Urinary bladder (tissue), 4 donors: ENCODE measurements around the gene TVP23A. TPM values are rescaled to one million over a fixed set of nuclear protein-coding genes. Genes with fewer than 3 reads are reported as not detected.

Source experiments
- DNase-seq: peaks from one replicate; pipeline ENCODE4 v3.0.0-alpha.2; 2015; ENCODE audit errors: extremely low spot score
- H3K27ac ChIP-seq: one replicate; pipeline ENCODE4 v1.5.1; 2013; ENCODE audit warnings: low read depth, mild to moderate bottlenecking, moderate library complexity
- H3K36me3 ChIP-seq: one replicate; pipeline ENCODE4 v1.6.1; 2013; ENCODE audit warnings: mild to moderate bottlenecking, moderate library complexity; ENCODE audit not compliant: insufficient read depth
- H3K4me1 ChIP-seq: one replicate; pipeline ENCODE4 v1.6.1; 2013; ENCODE audit warnings: mild to moderate bottlenecking, moderate library complexity; ENCODE audit not compliant: insufficient read depth
- H3K4me3 ChIP-seq: one replicate; pipeline ENCODE4 v1.5.1; 2013; ENCODE audit warnings: low read depth, low read length
- WGBS: extraction: QIAGEN DNeasy Blood & Tissue Kit; methylation state at CpG from one replicate; pipeline ENCODE4 v1.1.7; 2013; 5-methylcytosine and 5-hydroxymethylcytosine counted together
- polyA plus RNA-seq: library from polyadenylated mRNA; stranded (reverse); fragments of 200-250 nt; gene quantifications from one replicate; pipeline ENCODE4 v1.2.3, GENCODE V29; 2013
- total RNA-seq: library from RNA; depleted of rRNA; stranded (reverse); fragments of >200 nt; gene quantifications from one replicate; pipeline ENCODE4 v1.2.3, GENCODE V29; 2014
- donor health status: healthy with polysubstance abuse.
- donor health status: healthy.

TVP23A gene
- total and polyA plus RNA-seq, 2 donors, result 0.53 to 3.7 TPM

GRCh38 chr16:10849736-10850477 is 31.3 kb upstream of the TVP23A start:
- 64% methylated on average over 7 of the region's 7 CpGs for WGBS
- H3K36me3 ChIP-seq, result no peaks in the 10 kb centered on the region
- no peak for DNase-seq
- no peaks in the 10 kb centered on the region for H3K4me1 ChIP-seq
- no peak overlapping the region for H3K27ac ChIP-seq
- H3K4me3 ChIP-seq, result no peak overlapping the region

- Histone ChIP-seq H3K27ac (no peak overlapping the region), H3K4me3 (no peak overlapping the region), H3K4me1 (no peaks in the 10 kb centered on the region), H3K36me3 (no peaks in the 10 kb centered on the region)
- no peak for DNase-seq
- WGBS, result 56% methylated on average over 2 of the region's 2 CpGs
Measured at GRCh38 chr16:10847176-10847575, 28.6 kb upstream of the TVP23A start.

GRCh38 chr16:10846213-10846998 is 27.8 kb upstream of the TVP23A start:
- H3K4me3 ChIP-seq, result no peak overlapping the region
- H3K36me3 ChIP-seq, result no peaks in the 10 kb centered on the region
- 90% methylated on average over 14 of the region's 14 CpGs for whole genome bisulfite sequencing
- H3K27ac ChIP-seq, result no peak overlapping the region
- no peak for DNase-seq
- H3K4me1 ChIP-seq, result no peaks in the 10 kb centered on the region

- Histone ChIP-seq H3K4me3 (no peak overlapping the region), H3K4me1 (no peaks in the 10 kb centered on the region), H3K27ac (no peak overlapping the region), H3K36me3 (no peaks in the 10 kb centered on the region)
- DNase-seq, result no peak
- WGBS, result 54% methylated on average over 16 of the region's 16 CpGs
Measured at GRCh38 chr16:10840703-10841102, 22.1 kb upstream of the TVP23A start.

GRCh38 chr16:10839279-10839666 is 20.7 kb upstream of the TVP23A start:
- H3K4me3 ChIP-seq, result no peak overlapping the region
- H3K4me1 ChIP-seq, result no peaks in the 10 kb centered on the region
- H3K36me3 ChIP-seq, result no peaks in the 10 kb centered on the region
- 47% methylated on average over 6 of the region's 6 CpGs for WGBS
- no peak for DNase-seq
- no peak overlapping the region for H3K27ac ChIP-seq

- 80% methylated on average over 10 of the region's 10 CpGs for WGBS
- DNase-seq, result no peak
- no peak overlapping the region for H3K27ac ChIP-seq
- H3K36me3 ChIP-seq, result no peaks in the 10 kb centered on the region
- H3K4me1 ChIP-seq, result no peaks in the 10 kb centered on the region
- H3K4me3 ChIP-seq, result no peak overlapping the region
Measured at GRCh38 chr16:10838621-10839278, 20.2 kb upstream of the TVP23A start.

- H3K36me3 ChIP-seq, result no peaks in the 10 kb centered on the region
- WGBS, result 68% methylated on average over 1 of the region's 1 CpG
- H3K4me3 ChIP-seq, result no peak overlapping the region
- no peaks in the 10 kb centered on the region for H3K4me1 ChIP-seq
- H3K27ac ChIP-seq, result no peak overlapping the region
- no peak for DNase-seq
Measured at GRCh38 chr16:10836174-10836853, 17.7 kb upstream of the TVP23A start.

GRCh38 chr16:10835281-10835931 is 16.8 kb upstream of the TVP23A start:
- H3K4me3 ChIP-seq, result no peak overlapping the region
- H3K4me1 ChIP-seq, result no peaks in the 10 kb centered on the region
- H3K27ac ChIP-seq, result no peak overlapping the region
- 86% methylated on average over 7 of the region's 7 CpGs for WGBS
- DNase-seq, result no peak
- no peaks in the 10 kb centered on the region for H3K36me3 ChIP-seq

GRCh38 chr16:10834766-10835165 is 16.2 kb upstream of the TVP23A start:
- Histone ChIP-seq H3K27ac (no peak overlapping the region), H3K4me3 (no peak overlapping the region), H3K36me3 (no peaks in the 10 kb centered on the region), H3K4me1 (no peaks in the 10 kb centered on the region)
- WGBS, result 87% methylated on average over 1 of the region's 1 CpG
- DNase-seq, result no peak

- Histone ChIP-seq H3K27ac (no peak overlapping the region), H3K4me1 (no peaks in the 10 kb centered on the region), H3K4me3 (no peak overlapping the region), H3K36me3 (no peaks in the 10 kb centered on the region)
- WGBS, result 85% methylated on average over 10 of the region's 10 CpGs
- no peak for DNase-seq
Measured at GRCh38 chr16:10834130-10834529, 15.5 kb upstream of the TVP23A start.

GRCh38 chr16:10833271-10833670 is 14.7 kb upstream of the TVP23A start:
- Histone ChIP-seq H3K27ac (no peak overlapping the region), H3K4me3 (no peak overlapping the region)

GRCh38 chr16:10831894-10832886 is 13.6 kb upstream of the TVP23A start:
- 84% methylated on average over 10 of the region's 10 CpGs for WGBS
- DNase-seq, result no peak
- H3K27ac ChIP-seq, result no peak overlapping the region
- peaks cover 2% of the 10 kb centered on the region for H3K4me1 ChIP-seq
- H3K36me3 ChIP-seq, result no peaks in the 10 kb centered on the region
- no peak overlapping the region for H3K4me3 ChIP-seq

More at GRCh38 chr16:10833271-10833670, 14.7 kb upstream of the TVP23A start:
- peaks cover 2% of the 10 kb centered on the region for H3K4me1 ChIP-seq
- DNase-seq, result no peak
- WGBS, result 94% methylated on average over 5 of the region's 5 CpGs
- no peaks in the 10 kb centered on the region for H3K36me3 ChIP-seq
